Measurements from ENCODE around the gene ERG. TPM values are rescaled to one million over a fixed set of nuclear protein-coding genes. Genes with fewer than 3 reads are reported as not detected.

ERG gene
- total and polyA plus RNA-seq, 5 donors from 2014 or later, result 1.5 TPM; not detected in 4

DNA sequence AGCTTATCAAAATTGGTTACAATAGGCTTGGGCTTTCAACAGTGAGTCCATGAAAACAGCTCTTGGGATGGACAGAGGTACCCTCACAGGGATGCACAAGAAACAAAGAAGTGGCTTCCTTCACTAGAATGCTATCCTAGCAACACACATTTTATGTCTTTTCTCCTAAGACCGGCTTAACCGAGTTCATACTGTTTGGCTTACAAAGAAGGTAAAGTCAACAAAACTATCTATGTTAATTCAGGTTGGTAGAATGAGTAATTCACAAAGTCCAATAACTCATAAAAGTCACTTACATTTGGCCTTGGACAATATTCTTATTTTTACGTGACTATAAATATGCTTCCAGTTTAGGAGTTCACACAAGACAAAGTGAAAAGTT, 9.0 kb downstream of the ERG start:
- H3K9me3 ChIP-seq (ENCODE audit: control insufficient read depth in 2 of 2, low read length in 2 of 2), result no peaks in the 10 kb centered on the region
- Mint-ChIP-seq H3K27ac (no peak overlapping the region), H3K36me3 (no peaks in the 10 kb centered on the region), H3K4me1 (peaks cover 0 to 2% (median 0%) of the 10 kb centered on the region in 4 donors), H3K27me3 (peaks cover 14% of the 10 kb centered on the region), H3K4me3 (no peak overlapping the region), H3K9me3 (no peaks in the 10 kb centered on the region)
- H3K4me3 ChIP-seq (ENCODE audit: low read depth, low read length), result no peak overlapping the region
- no peak overlapping the region for H3K27ac ChIP-seq (ENCODE audit: insufficient read depth, low read length, poor library complexity, severe bottlenecking)
- no peak for DNase-seq
- no peaks in the 10 kb centered on the region for H3K4me1 ChIP-seq (ENCODE audit: control insufficient read depth, insufficient read depth, low read length, poor library complexity, severe bottlenecking)
- no peak for ATAC-seq (ENCODE audit: low read depth in 2 of 2)
- H3K36me3 ChIP-seq (ENCODE audit: control insufficient read depth, insufficient read depth, low read length), result no peaks in the 10 kb centered on the region
- H3K27me3 ChIP-seq (ENCODE audit: control insufficient read depth, insufficient read depth, low read length), result peaks cover 5% of the 10 kb centered on the region

DNA sequence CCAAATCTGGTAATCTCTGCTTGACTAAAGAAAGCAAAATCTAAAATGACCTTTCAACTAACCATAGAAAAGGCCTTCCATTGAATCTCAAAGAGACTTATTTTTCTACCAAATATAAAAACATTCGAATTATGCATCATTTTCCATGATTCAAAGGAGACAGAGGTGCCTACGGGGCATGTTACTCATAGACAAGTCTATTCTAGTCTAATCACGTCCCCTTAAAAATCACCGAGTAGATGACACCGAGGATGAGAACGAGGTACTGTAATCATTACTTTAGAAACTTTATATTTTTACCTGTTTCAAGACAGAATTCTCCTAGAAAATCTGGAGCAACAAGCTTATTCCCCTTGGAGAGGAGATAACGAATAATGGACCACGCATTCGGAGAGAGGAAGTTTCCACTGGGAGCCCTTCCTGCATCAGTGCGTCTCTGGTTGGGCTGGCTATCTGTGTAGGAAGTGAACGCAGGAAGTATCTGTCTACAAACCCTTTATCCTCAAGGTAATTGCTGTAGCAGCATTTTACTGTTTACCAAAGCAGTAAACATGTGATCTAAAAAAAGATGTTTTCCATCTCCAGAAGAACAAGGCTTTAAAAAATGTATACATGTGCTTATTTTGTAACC, 9.5 kb downstream of the ERG start:
- Histone ChIP-seq H3K9me3 (ENCODE audit: control insufficient read depth in 2 of 2, low read length in 2 of 2) (no peaks in the 10 kb centered on the region), H3K27me3 (ENCODE audit: control insufficient read depth, insufficient read depth, low read length) (peaks cover 5% of the 10 kb centered on the region), H3K27ac (ENCODE audit: insufficient read depth, low read length, poor library complexity, severe bottlenecking) (no peak overlapping the region), H3K4me3 (ENCODE audit: low read depth, low read length) (no peak overlapping the region), H3K4me1 (ENCODE audit: control insufficient read depth, insufficient read depth, low read length, poor library complexity, severe bottlenecking) (no peaks in the 10 kb centered on the region), H3K36me3 (ENCODE audit: control insufficient read depth, insufficient read depth, low read length) (no peaks in the 10 kb centered on the region)
- Mint-ChIP-seq H3K4me3 (no peak overlapping the region), H3K27me3 (peaks cover 10% of the 10 kb centered on the region), H3K4me1 (peaks cover 0 to 2% (median 0%) of the 10 kb centered on the region in 4 donors), H3K27ac (no peak overlapping the region), H3K9me3 (no peaks in the 10 kb centered on the region), H3K36me3 (no peaks in the 10 kb centered on the region)
- DNase-seq (no peak), ATAC-seq (ENCODE audit: low read depth in 2 of 2) (no peak)

DNA sequence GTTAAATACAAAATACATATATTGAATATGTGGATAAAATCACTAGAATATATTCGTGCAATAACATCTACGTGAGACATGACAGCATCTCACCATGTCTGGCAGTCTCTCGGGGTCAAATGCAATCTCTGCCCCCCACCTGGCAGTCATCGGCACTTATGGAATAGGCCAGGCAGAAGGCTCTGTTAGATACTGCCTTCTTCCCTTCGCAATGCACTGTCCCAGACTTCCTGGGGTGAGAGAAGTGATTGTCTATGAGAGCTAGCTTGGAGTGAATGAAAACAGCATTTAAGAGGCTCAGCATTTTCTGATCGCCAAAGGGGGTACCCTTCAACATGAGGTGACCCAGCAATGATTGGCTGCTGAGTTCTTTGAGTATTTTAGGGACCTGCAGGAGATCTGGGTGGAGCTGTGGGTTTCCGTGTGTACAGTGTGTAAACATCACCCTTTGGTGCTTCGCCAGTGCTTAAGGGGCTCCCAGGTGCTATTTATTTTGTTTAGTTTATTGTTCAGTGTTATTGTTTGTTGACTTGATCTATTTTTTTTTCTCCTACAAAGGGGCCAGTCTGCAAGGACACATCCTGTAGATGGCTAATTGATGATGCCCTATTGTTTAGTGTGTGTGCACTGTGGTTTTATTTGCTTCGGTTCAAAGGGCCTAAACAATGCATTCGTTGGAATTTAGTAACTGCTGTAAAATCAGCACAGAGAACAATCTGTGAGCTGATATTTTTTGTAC, 10.2 kb downstream of the ERG start:
- no peak overlapping the region for H3K27ac ChIP-seq (ENCODE audit: insufficient read depth, low read length, poor library complexity, severe bottlenecking)
- no peak overlapping the region for H3K27ac Mint-ChIP-seq
- H3K4me3 ChIP-seq (ENCODE audit: low read depth, low read length), result no peak overlapping the region
- ATAC-seq (ENCODE audit: low read depth in 2 of 2) (no peak), DNase-seq (no peak)
- no peak overlapping the region for H3K4me3 Mint-ChIP-seq
- no peaks in the 10 kb centered on the region for H3K9me3 Mint-ChIP-seq
- H3K4me1 ChIP-seq (ENCODE audit: control insufficient read depth, insufficient read depth, low read length, poor library complexity, severe bottlenecking), result no peaks in the 10 kb centered on the region
- H3K27me3 ChIP-seq (ENCODE audit: control insufficient read depth, insufficient read depth, low read length), result peaks cover 3% of the 10 kb centered on the region
- H3K4me1 Mint-ChIP-seq, result peaks cover 0 to 2% (median 0%) of the 10 kb centered on the region in 4 donors
- no peaks in the 10 kb centered on the region for H3K36me3 ChIP-seq (ENCODE audit: control insufficient read depth, insufficient read depth, low read length)
- H3K9me3 ChIP-seq (ENCODE audit: control insufficient read depth in 2 of 2, low read length in 2 of 2), result no peaks in the 10 kb centered on the region
- H3K27me3 Mint-ChIP-seq, result peaks cover 6% of the 10 kb centered on the region
- no peaks in the 10 kb centered on the region for H3K36me3 Mint-ChIP-seq

DNA sequence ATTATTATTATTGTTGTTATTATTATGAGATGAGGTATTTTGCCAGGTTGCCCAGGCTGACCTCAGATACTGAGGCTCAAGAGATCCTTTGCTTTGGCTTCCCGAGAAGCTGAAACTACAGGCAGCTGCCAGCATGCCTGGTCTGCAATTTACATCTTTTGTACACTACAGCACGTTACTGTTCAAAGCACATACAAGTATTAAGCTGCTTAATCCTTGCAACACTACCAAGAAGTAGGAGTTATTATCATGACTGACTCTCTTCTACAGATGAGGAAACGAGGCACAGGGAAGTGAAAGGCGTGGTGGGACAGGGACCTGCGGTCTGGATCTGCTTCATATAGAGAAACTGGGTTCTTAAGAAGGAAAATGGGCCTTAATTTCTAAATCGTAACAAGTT, 11.6 kb downstream of the ERG start:
- H3K4me1 ChIP-seq (ENCODE audit: control insufficient read depth, insufficient read depth, low read length, poor library complexity, severe bottlenecking), result no peaks in the 10 kb centered on the region
- H3K36me3 ChIP-seq (ENCODE audit: control insufficient read depth, insufficient read depth, low read length), result no peaks in the 10 kb centered on the region
- no peak for DNase-seq
- Mint-ChIP-seq H3K36me3 (no peaks in the 10 kb centered on the region), H3K4me3 (no peak overlapping the region), H3K9me3 (no peaks in the 10 kb centered on the region), H3K27me3 (no peaks in the 10 kb centered on the region), H3K27ac (no peak overlapping the region), H3K4me1 (peaks cover 0 to 2% (median 0%) of the 10 kb centered on the region in 4 donors)
- H3K4me3 ChIP-seq (ENCODE audit: low read depth, low read length), result no peak overlapping the region
- H3K27ac ChIP-seq (ENCODE audit: insufficient read depth, low read length, poor library complexity, severe bottlenecking), result no peak overlapping the region
- no peaks in the 10 kb centered on the region for H3K9me3 ChIP-seq (ENCODE audit: control insufficient read depth in 2 of 2, low read length in 2 of 2)
- ATAC-seq (ENCODE audit: low read depth in 2 of 2), result no peak
- H3K27me3 ChIP-seq (ENCODE audit: control insufficient read depth, insufficient read depth, low read length), result peaks cover 3% of the 10 kb centered on the region

DNA sequence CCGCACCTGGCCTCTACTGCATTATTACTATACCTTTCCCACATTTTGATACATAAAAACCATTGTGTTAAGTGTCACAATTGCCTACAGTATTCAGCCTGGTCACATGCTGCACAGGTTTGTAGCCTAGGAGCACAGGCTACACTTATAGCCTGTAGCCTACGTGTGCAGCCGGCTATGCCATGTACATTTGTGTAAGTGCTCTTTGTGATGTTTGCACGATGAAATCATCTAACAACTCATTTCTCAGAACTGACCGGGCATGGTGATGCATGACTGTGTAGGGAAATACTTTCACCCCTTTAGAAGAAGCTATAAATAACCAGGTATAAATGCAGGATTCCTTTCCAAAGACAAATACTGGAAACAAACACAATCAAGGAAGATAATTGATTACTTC, 12.1 kb downstream of the ERG start:
- H3K9me3 ChIP-seq (ENCODE audit: control insufficient read depth in 2 of 2, low read length in 2 of 2), result no peaks in the 10 kb centered on the region
- no peak overlapping the region for H3K27ac ChIP-seq (ENCODE audit: insufficient read depth, low read length, poor library complexity, severe bottlenecking)
- H3K27me3 Mint-ChIP-seq, result no peaks in the 10 kb centered on the region
- H3K4me3 Mint-ChIP-seq, result no peak overlapping the region
- no peak overlapping the region for H3K4me3 ChIP-seq (ENCODE audit: low read depth, low read length)
- ATAC-seq (ENCODE audit: low read depth in 2 of 2) (no peak), DNase-seq (no peak)
- H3K4me1 Mint-ChIP-seq, result peaks cover 0 to 2% (median 0%) of the 10 kb centered on the region in 4 donors
- no peaks in the 10 kb centered on the region for H3K36me3 ChIP-seq (ENCODE audit: control insufficient read depth, insufficient read depth, low read length)
- H3K27me3 ChIP-seq (ENCODE audit: control insufficient read depth, insufficient read depth, low read length), result peaks cover 3% of the 10 kb centered on the region
- H3K36me3 Mint-ChIP-seq, result no peaks in the 10 kb centered on the region
- H3K4me1 ChIP-seq (ENCODE audit: control insufficient read depth, insufficient read depth, low read length, poor library complexity, severe bottlenecking), result no peaks in the 10 kb centered on the region
- no peak overlapping the region for H3K27ac Mint-ChIP-seq
- H3K9me3 Mint-ChIP-seq, result no peaks in the 10 kb centered on the region

DNA sequence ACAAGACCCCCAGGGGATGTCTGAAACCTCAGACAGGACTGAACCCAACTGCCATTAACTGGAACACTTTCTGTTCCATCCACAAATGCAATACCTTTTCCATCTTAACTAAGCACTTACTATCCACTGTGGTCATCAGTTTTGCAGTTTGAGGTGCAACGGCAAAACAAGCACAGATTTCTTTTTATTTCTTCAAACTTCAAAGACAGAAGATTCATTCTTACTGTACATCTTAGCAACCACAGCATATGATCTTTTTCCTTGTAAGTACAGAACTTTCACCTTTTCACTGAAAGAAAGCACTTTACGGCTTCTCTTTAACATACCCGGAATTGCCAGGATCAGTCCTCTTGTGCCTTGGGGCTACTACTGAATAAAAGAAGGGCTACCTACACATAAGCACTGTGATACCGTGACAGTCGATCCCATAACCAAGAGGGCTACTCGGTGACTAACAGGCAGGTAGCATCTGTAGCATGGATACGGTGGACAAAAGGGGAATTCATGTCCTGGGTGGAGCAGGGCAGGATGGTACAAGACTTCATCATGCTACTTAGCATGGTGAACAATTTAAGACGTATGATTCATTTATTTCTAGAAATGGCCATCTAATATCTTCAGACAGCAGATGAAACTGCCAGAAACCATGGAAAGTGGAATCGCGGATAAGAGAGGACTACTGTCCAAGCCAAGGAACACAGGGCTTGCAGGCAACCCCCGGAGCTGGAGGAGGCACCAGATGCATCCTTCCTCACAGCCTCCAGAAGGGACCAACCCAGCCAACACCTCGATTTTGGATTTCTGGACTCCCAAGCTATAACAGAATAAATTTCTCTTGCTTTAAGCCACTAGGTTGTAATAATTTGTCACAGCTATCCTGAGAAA, 18.4 kb downstream of the ERG start:
- H3K27me3 Mint-ChIP-seq, result peaks cover 26% of the 10 kb centered on the region
- Histone ChIP-seq H3K9me3 (ENCODE audit: control insufficient read depth in 2 of 2, low read length in 2 of 2) (no peaks in the 10 kb centered on the region), H3K4me1 (ENCODE audit: control insufficient read depth, insufficient read depth, low read length, poor library complexity, severe bottlenecking) (no peaks in the 10 kb centered on the region), H3K36me3 (ENCODE audit: control insufficient read depth, insufficient read depth, low read length) (no peaks in the 10 kb centered on the region), H3K27ac (ENCODE audit: insufficient read depth, low read length, poor library complexity, severe bottlenecking) (no peak overlapping the region), H3K4me3 (ENCODE audit: low read depth, low read length) (no peak overlapping the region), H3K27me3 (ENCODE audit: control insufficient read depth, insufficient read depth, low read length) (peaks cover 12% of the 10 kb centered on the region)
- no peak overlapping the region for H3K4me3 Mint-ChIP-seq
- ATAC-seq (ENCODE audit: low read depth in 2 of 2) (no peak), DNase-seq (no peak)
- H3K36me3 Mint-ChIP-seq, result no peaks in the 10 kb centered on the region
- H3K9me3 Mint-ChIP-seq, result peaks cover 0 to 1% (median 0%) of the 10 kb centered on the region in 7 donors
- no peaks in the 10 kb centered on the region for H3K4me1 Mint-ChIP-seq
- no peak overlapping the region for H3K27ac Mint-ChIP-seq

DNA sequence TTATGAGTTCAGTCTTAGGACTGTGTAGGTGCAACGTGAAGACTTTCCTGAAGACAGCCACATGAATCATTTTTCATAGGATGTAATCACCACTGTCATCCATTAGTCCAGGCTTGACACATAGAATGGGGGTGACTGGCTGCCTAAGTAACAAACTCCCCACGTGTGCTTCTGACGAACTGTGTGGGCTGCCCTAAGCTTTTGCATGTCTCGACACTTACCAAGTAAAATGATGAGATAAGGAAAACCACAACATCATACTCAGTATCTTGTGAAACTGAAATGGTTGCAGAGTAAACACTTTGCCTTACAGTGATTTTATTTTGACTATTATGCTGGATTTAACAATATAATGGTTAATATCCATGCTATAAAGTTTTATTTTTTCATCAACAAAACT, 19.5 kb downstream of the ERG start:
- ATAC-seq (ENCODE audit: low read depth in 2 of 2) (no peak), DNase-seq (no peak)
- Mint-ChIP-seq H3K27me3 (peaks cover 33% of the 10 kb centered on the region), H3K9me3 (peaks cover 0 to 2% (median 0%) of the 10 kb centered on the region in 7 donors), H3K36me3 (no peaks in the 10 kb centered on the region), H3K4me3 (no peak overlapping the region), H3K4me1 (no peaks in the 10 kb centered on the region), H3K27ac (no peak overlapping the region)
- peaks cover 18% of the 10 kb centered on the region for H3K27me3 ChIP-seq (ENCODE audit: control insufficient read depth, insufficient read depth, low read length)
- H3K36me3 ChIP-seq (ENCODE audit: control insufficient read depth, insufficient read depth, low read length), result no peaks in the 10 kb centered on the region
- H3K4me1 ChIP-seq (ENCODE audit: control insufficient read depth, insufficient read depth, low read length, poor library complexity, severe bottlenecking), result no peaks in the 10 kb centered on the region
- no peaks in the 10 kb centered on the region for H3K9me3 ChIP-seq (ENCODE audit: control insufficient read depth in 2 of 2, low read length in 2 of 2)
- no peak overlapping the region for H3K27ac ChIP-seq (ENCODE audit: insufficient read depth, low read length, poor library complexity, severe bottlenecking)
- H3K4me3 ChIP-seq (ENCODE audit: low read depth, low read length), result no peak overlapping the region
